SU-DHL-6 (cell line): ENCODE results near the gene EEIG2.

Experiments
- EZH2phosphoT487 ChIP-seq: fragments of 200-600 bp; sonication (generic), shearing (Covaris generic); conservative IDR thresholded peaks from 2 replicates; pipeline ENCODE4 v1.6.1; 2018; ENCODE audit warnings: mild to moderate bottlenecking, antibody characterized with exemption, low read length, moderate library complexity, mixed read lengths
- TF ChIP-seq, protein P1 (sequence below): fragments of 200-600 bp; sonication (generic); IDR thresholded peaks from one replicate; pipeline ENCODE4 v1.5.1; 2017; ENCODE audit warnings: antibody characterized with exemption, mild to moderate bottlenecking, low read length, moderate library complexity; ENCODE audit not compliant: insufficient read depth, poor library complexity, severe bottlenecking

DNA sequence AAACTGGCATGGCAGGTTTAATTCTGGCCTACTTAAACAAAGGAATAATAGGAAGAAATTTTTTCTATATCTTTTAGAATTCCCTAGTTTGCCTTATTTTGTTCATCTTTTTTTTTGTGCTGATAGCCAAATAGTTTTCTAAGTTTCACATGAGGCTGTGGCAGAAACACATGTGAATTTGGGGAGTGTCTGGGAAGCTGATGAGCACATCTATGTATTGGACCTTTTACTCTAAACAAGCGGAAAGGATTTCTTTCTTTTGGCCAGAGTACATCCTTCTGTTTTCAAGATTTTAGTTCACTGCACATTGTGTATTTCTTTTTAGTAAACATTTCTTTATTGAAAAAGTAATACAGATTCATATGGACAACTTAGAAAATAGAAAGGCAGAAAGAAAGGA, 5.6 kb downstream of the EEIG2 start:
- TF ChIP-seq, protein P1, sequence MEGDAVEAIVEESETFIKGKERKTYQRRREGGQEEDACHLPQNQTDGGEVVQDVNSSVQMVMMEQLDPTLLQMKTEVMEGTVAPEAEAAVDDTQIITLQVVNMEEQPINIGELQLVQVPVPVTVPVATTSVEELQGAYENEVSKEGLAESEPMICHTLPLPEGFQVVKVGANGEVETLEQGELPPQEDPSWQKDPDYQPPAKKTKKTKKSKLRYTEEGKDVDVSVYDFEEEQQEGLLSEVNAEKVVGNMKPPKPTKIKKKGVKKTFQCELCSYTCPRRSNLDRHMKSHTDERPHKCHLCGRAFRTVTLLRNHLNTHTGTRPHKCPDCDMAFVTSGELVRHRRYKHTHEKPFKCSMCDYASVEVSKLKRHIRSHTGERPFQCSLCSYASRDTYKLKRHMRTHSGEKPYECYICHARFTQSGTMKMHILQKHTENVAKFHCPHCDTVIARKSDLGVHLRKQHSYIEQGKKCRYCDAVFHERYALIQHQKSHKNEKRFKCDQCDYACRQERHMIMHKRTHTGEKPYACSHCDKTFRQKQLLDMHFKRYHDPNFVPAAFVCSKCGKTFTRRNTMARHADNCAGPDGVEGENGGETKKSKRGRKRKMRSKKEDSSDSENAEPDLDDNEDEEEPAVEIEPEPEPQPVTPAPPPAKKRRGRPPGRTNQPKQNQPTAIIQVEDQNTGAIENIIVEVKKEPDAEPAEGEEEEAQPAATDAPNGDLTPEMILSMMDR = no peak
- TF ChIP-seq EZH2phosphoT487 = no peak
